A549 (cell line): ENCODE data around the gene TMEM80. TPM values are rescaled to one million over a fixed set of nuclear protein-coding genes. Genes with fewer than 3 reads are reported as not detected.

Experiments
- ATAC-seq, 2 experiments: fragments of 200-7000 bp in 1 of 2; fragments of >200 bp in 1 of 2; cut with Nextera tagmentation in 1 of 2; cut with Tn5 transposase in 1 of 2; 3 replicates each; pipeline versions ENCODE4 v1.8.0 to v1.9.1; 2018 to 2020; ENCODE audit warnings: mild to moderate bottlenecking in 1 of 2, moderate library complexity in 1 of 2
- CTCF ChIA-PET: fragments of 300-600 bp; sonication (Branson Sonifier 250); formaldehyde crosslinking; extraction: SDS; loops from one replicate; lab custom pipeline; 2021; ENCODE audit warnings: antibody characterized with exemption, inconsistent platforms; lab: Yijun Ruan, JAX
- POLR2A ChIA-PET: fragments of 350-600 bp; formaldehyde crosslinking; extraction: SDS; loops from one replicate; lab custom pipeline; 2021; ENCODE audit warnings: antibody characterized with exemption, inconsistent platforms; lab: Yijun Ruan, JAX
- DNase-seq, 2 experiments: peaks; one replicate each; pipeline versions ENCODE4 v3.0.0 to v3.0.0-alpha.2; 2011 to 2016; ENCODE audit warnings: low read depth in 1 of 2, low spot score in 1 of 2
- FAIRE-seq: peaks from 2 replicates; lab custom pipeline; 2011; peaks lifted over from hg19 to GRCh38; lab: Jason Lieb, UNC
- H3K27ac ChIP-seq, 2 experiments: fragments of >200 bp; sonication (Bioruptor Twin); formaldehyde crosslinking; 3 replicates each; pipeline ENCODE4 v1.5.1; 2016 to 2017
- H3K4me1 ChIP-seq: fragments of >200 bp; sonication (Bioruptor Twin); formaldehyde crosslinking; 3 replicates; pipeline ENCODE4 v1.6.1; 2016
- H3K4me2 ChIP-seq: fragments of >200 bp; sonication (Bioruptor Twin); formaldehyde crosslinking; 3 replicates; pipeline ENCODE4 v1.6.1; 2016
- H3K4me3 ChIP-seq: fragments of >200 bp; sonication (Bioruptor Twin); formaldehyde crosslinking; 3 replicates; pipeline ENCODE4 v1.5.1; 2016
- H3K9me3 ChIP-seq: fragments of >200 bp; sonication (Bioruptor Twin); formaldehyde crosslinking; 3 replicates; pipeline ENCODE4 v1.6.1; 2016
- ATOH8 ChIP-seq: fragments of 250-450 bp; sonication (Bioruptor Pico); IDR thresholded peaks from 2 replicates; pipeline ENCODE4 v1.5.0; 2020; ENCODE audit warnings: low read depth, mild to moderate bottlenecking, moderate library complexity
- CHD4 ChIP-seq: fragments of 200-600 bp; sonication (generic); IDR thresholded peaks from 2 replicates; pipeline ENCODE4 v1.6.1; 2016; ENCODE audit warnings: antibody characterized with exemption, mild to moderate bottlenecking, borderline replicate concordance
- E2F6 ChIP-seq: IDR thresholded peaks from 2 replicates; pipeline ENCODE4 v1.6.1; 2012; ENCODE audit warnings: low read depth, borderline replicate concordance
- EHF ChIP-seq: fragments of 250-450 bp; sonication (Bioruptor Pico); IDR thresholded peaks from 2 replicates; pipeline ENCODE4 v1.5.0; 2020; ENCODE audit warnings: mild to moderate bottlenecking
- ESRRA ChIP-seq: fragments of 150-350 bp; IDR thresholded peaks from 2 replicates; pipeline ENCODE4 v1.6.1; 2014; ENCODE audit warnings: mild to moderate bottlenecking, low read length, borderline replicate concordance
- FOSL2 ChIP-seq, 2 experiments: fragments of 450-650 bp in 1 of 2; fragments of >200 bp in 1 of 2; sonication (Bioruptor Twin) in 1 of 2; formaldehyde crosslinking; IDR thresholded peaks; 2 replicates each; pipeline versions ENCODE4 v1.5.0 to v1.6.1; 2016 to 2020; ENCODE audit warnings: mild to moderate bottlenecking in 1 of 2, moderate library complexity in 1 of 2
- FOXS1 ChIP-seq: fragments of 250-450 bp; sonication (Bioruptor Pico); IDR thresholded peaks from 2 replicates; pipeline ENCODE4 v1.5.0; 2020; ENCODE audit warnings: mild to moderate bottlenecking, moderate library complexity
- GATA3 ChIP-seq: IDR thresholded peaks from 2 replicates; pipeline ENCODE4 v1.6.1; 2012; ENCODE audit warnings: borderline replicate concordance
- JUN ChIP-seq, 2 experiments: fragments of >200 bp; sonication (Bioruptor Twin); formaldehyde crosslinking; IDR thresholded peaks; 2 replicates in 1 of 2; 3 replicates in 1 of 2; pipeline ENCODE4 v1.6.1; 2016 to 2017
- JUNB ChIP-seq: fragments of >200 bp; sonication (Bioruptor Twin); formaldehyde crosslinking; IDR thresholded peaks from 2 replicates; pipeline ENCODE4 v1.6.1; 2016
- KDM1A ChIP-seq: fragments of 200-600 bp; sonication (generic); IDR thresholded peaks from 2 replicates; pipeline ENCODE4 v1.6.1; 2016; ENCODE audit warnings: low read depth, mild to moderate bottlenecking
- MAX ChIP-seq: IDR thresholded peaks from 2 replicates; pipeline ENCODE4 v1.6.1; 2012
- MAZ ChIP-seq: fragments of 150-350 bp; IDR thresholded peaks from 2 replicates; pipeline ENCODE4 v1.6.1; 2014; ENCODE audit warnings: antibody characterized with exemption, low read depth, low read length, borderline replicate concordance
- MYC ChIP-seq: IDR thresholded peaks from 2 replicates; pipeline ENCODE4 v1.6.1; 2012; ENCODE audit warnings: mild to moderate bottlenecking, inconsistent platforms, low read length, improper control_type of control experiment, borderline replicate concordance
- NFE2L2 ChIP-seq: fragments of 150-350 bp; conservative IDR thresholded peaks from 2 replicates; pipeline ENCODE4 v1.6.1; 2014; ENCODE audit warnings: low read length
- NPAS2 ChIP-seq: fragments of 250-450 bp; sonication (Bioruptor Pico); IDR thresholded peaks from 2 replicates; pipeline ENCODE4 v1.8.0; 2022; ENCODE audit warnings: mild to moderate bottlenecking, moderate library complexity, borderline replicate concordance
- PHF8 ChIP-seq: fragments of 200-600 bp; sonication (generic); IDR thresholded peaks from 2 replicates; pipeline ENCODE4 v1.6.1; 2016; ENCODE audit warnings: low read depth, mild to moderate bottlenecking, antibody characterized with exemption, moderate library complexity, borderline replicate concordance
- RARB ChIP-seq: fragments of 250-450 bp; sonication (Bioruptor Pico); IDR thresholded peaks from 2 replicates; pipeline ENCODE4 v1.8.0; 2021; ENCODE audit warnings: mild to moderate bottlenecking, moderate library complexity
- RFX5 ChIP-seq: fragments of 450-650 bp; IDR thresholded peaks from 2 replicates; pipeline ENCODE4 v1.7.1; 2014; ENCODE audit warnings: antibody characterized with exemption, mild to moderate bottlenecking, moderate library complexity
- SMC3 ChIP-seq: fragments of >200 bp; sonication (Bioruptor Twin); formaldehyde crosslinking; IDR thresholded peaks from 3 replicates; pipeline ENCODE4 v1.6.1; 2018; ENCODE audit warnings: inconsistent platforms
- TFCP2L1 ChIP-seq: fragments of 250-450 bp; sonication (Bioruptor Pico); IDR thresholded peaks from 2 replicates; pipeline ENCODE4 v1.5.0; 2021; ENCODE audit warnings: mild to moderate bottlenecking
- ZC3H11A ChIP-seq: fragments of 450-650 bp; IDR thresholded peaks from 2 replicates; pipeline ENCODE4 v1.6.1; 2014; ENCODE audit warnings: antibody characterized with exemption, mild to moderate bottlenecking
- ZFP36 ChIP-seq: fragments of 450-650 bp; IDR thresholded peaks from 2 replicates; pipeline ENCODE4 v1.6.1; 2014; ENCODE audit warnings: borderline replicate concordance; ENCODE audit not compliant: partially characterized antibody
- WGBS: methylation state at CpG from one replicate; pipeline ENCODE4 v1.1.6; 2017; ENCODE audit errors: missing lambda C conversion rate; 5-methylcytosine and 5-hydroxymethylcytosine counted together
- polyA plus RNA-seq, 4 experiments: library from polyadenylated mRNA; depleted of rRNA in 3 of 4; stranded (reverse); fragments of >200 nt; fragmentation: RNase III in 1 of 4; extraction: RNeasy Plus Mini Kit Qiagen cat#74134 plus additional on column Dnase treatment in 1 of 4; gene quantifications; 2 replicates in 3 of 4; 3 replicates in 1 of 4; pipeline ENCODE4 v1.2.3, GENCODE V29; 2011 to 2017
- TF ChIP-seq, protein P1 (sequence below): fragments of 200-600 bp; sonication (generic); IDR thresholded peaks from 2 replicates; pipeline ENCODE4 v1.6.1; 2016; ENCODE audit warnings: antibody characterized with exemption, mild to moderate bottlenecking, moderate library complexity

Gene TMEM80
- polyA plus RNA-seq, 2 of the 4 experiments (the other 2 are of a cell fraction) = 10.8 to 15.2 TPM

DNA sequence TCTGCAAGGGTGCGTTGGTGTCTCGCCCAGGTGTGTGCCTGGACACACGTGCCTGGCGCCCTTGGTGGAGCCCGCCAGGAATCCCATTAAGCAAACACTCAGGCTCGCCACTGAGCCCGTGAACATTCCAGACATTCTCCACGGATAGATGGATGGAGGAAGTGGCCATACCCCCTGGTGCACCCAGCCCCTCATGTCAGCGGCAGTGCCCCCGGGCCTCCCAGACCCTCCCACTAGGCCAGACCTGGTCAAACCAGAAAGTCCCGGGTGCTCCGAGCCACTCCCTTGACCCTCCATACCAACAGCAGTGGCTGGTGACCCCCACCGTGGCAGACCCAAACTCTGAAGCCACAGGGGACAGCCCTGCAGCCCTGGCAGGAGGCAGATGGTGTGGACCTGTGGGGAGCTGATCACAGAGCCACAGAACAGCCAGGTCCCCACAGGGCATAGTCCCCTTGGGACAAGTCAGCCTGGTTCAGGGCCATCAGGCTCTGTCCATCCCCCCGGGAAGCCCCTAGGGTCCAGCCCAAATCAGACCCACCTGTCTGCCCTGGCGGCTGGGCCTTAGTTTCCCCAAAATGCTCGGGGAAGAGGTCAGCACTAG, 12.3 kb downstream of the TMEM80 start:
- WGBS = 22% methylated on average over 6 of the region's 16 CpGs
- no peak for FAIRE-seq
- POLR2A ChIA-PET = interaction anchor here (3.5 kb wide), 1 partner anchor 12 kb away, joined by 41 read pairs; the partner anchor contains the start of genes DEAF1 and TMEM80
- TF ChIP-seq ZFP36 (no peak), MAZ (no peak), FOXS1 (CRISPR knock-in tag) (no peak), NFE2L2 (no peak), JUN (IDR thresholded peaks at IDR 0.05) (no peak), MAX (peak; percentile 81; the same call in 1 of the 2 replicates), E2F6 (0 out of 2 replicates have a peak, but pooled peaks have one; percentile 45)
- TF ChIP-seq, all 56 proteins: peak for 2
- CTCF ChIA-PET = interaction anchor here (1.5 to 26.0 kb wide), 3 partner anchors 12 to 154 kb away, joined by 3 to 599 read pairs (median 44); partner anchors contain the start of genes DEAF1 and TMEM80
- ATAC-seq (no peak), DNase-seq (no peak)
- Histone ChIP-seq H3K4me3 (peak overlapping the region; percentile 97), H3K4me1 (peaks cover 73% of the 10 kb centered on the region), H3K4me2 (peak overlapping the region; percentile 100), H3K27ac (peak overlapping the region; percentile 91 to 99), H3K9me3 (no peaks in the 10 kb centered on the region)

- CTCF ChIA-PET = interaction anchor here (4.9 to 26.0 kb wide), 2 partner anchors 13 to 16 kb away, joined by 44 to 599 read pairs; partner anchors contain the start of genes DEAF1 and TMEM80
- no peak for FAIRE-seq
- H3K4me1 ChIP-seq = peaks cover 74% of the 10 kb centered on the region
- 86% methylated on average over 6 of the region's 7 CpGs for WGBS
- DNase-seq = no peak
- peak overlapping the region; percentile 97; the same call in 1 of the 3 replicates for H3K4me3 ChIP-seq
- POLR2A ChIA-PET = interaction anchor here (0.9 kb wide), 1 partner anchor 13 kb away, joined by 3 read pairs; the partner anchor contains the start of gene TMEM80
- peak overlapping the region; percentile 91 to 99 for H3K27ac ChIP-seq
- H3K4me2 ChIP-seq = peak overlapping the region; percentile 100
- no peak for TF ChIP-seq KDM1A
- TF ChIP-seq ATOH8 (CRISPR knock-in tag) = no peak
- no peak for TF ChIP-seq NPAS2 (CRISPR knock-in tag)
- TF ChIP-seq, protein P1, sequence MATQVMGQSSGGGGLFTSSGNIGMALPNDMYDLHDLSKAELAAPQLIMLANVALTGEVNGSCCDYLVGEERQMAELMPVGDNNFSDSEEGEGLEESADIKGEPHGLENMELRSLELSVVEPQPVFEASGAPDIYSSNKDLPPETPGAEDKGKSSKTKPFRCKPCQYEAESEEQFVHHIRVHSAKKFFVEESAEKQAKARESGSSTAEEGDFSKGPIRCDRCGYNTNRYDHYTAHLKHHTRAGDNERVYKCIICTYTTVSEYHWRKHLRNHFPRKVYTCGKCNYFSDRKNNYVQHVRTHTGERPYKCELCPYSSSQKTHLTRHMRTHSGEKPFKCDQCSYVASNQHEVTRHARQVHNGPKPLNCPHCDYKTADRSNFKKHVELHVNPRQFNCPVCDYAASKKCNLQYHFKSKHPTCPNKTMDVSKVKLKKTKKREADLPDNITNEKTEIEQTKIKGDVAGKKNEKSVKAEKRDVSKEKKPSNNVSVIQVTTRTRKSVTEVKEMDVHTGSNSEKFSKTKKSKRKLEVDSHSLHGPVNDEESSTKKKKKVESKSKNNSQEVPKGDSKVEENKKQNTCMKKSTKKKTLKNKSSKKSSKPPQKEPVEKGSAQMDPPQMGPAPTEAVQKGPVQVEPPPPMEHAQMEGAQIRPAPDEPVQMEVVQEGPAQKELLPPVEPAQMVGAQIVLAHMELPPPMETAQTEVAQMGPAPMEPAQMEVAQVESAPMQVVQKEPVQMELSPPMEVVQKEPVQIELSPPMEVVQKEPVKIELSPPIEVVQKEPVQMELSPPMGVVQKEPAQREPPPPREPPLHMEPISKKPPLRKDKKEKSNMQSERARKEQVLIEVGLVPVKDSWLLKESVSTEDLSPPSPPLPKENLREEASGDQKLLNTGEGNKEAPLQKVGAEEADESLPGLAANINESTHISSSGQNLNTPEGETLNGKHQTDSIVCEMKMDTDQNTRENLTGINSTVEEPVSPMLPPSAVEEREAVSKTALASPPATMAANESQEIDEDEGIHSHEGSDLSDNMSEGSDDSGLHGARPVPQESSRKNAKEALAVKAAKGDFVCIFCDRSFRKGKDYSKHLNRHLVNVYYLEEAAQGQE = no peak
- TF ChIP-seq SMC3 = no peak
- TF ChIP-seq, all 56 proteins: peak for 0
- no peak for ATAC-seq
- H3K9me3 ChIP-seq = no peaks in the 10 kb centered on the region
Measured at GRCh38 chr11:708511-708910, 12.9 kb downstream of the TMEM80 start.

DNA sequence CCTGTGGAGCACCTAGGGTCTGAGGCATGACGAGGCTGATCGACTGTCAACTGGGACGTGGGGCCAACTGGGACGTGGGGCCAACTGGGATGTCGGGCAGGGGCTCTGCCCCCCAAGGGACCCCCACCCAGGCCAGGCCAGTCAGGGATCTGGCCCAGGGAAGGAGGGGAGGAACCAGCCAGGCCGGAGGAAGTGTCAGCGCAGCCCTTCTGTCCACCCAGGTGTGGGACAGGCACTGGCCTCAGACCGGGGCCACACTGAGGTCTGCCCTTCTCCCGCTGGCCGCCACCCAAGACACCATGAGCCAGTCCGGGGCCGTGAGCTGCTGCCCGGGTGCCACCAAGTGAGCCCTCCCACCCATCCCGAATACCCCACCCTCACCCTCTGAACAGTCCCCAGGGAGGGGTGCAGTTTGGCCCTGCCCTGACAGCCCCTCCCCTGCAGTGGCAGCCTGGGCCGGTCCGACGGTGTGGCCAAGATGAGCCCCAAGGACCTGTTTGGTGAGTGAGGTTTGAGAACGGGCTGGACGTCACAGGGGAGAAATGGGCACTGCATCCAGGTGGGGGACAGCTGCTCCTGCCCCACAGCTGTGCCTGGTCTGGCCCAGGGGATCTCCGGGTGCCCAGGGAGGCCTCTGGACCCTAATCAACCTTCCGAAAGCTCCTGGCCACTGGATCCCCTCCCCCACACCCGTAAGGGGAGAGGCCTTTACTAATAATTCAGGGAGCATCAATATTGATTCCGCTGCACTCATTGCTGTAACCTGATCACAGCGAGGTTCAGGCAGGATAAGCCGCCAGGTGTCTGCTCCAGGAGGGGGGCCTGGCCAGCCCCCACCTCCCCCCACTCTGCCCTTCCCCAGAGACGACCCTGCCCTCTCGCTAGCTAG, 13.7 kb downstream of the TMEM80 start:
- Histone ChIP-seq H3K4me2 (peak overlapping the region; percentile 22; the same call in 2 of the 3 replicates), H3K27ac (peak overlapping the region; percentile 91 to 99; a peak in 5 of 6 replicates), H3K4me1 (peaks cover 73% of the 10 kb centered on the region), H3K9me3 (no peaks in the 10 kb centered on the region), H3K4me3 (no peak overlapping the region)
- 80% methylated on average over 12 of the region's 27 CpGs for WGBS
- ATAC-seq = no peak
- POLR2A ChIA-PET = interaction anchor here (0.9 kb wide), 1 partner anchor 14 kb away, joined by 3 read pairs; the partner anchor contains the start of gene TMEM80
- FAIRE-seq = no peak
- no peak for TF ChIP-seq JUN (IDR thresholded peaks at IDR 0.05)
- TF ChIP-seq PHF8 = no peak
- TF ChIP-seq TFCP2L1 (CRISPR knock-in tag) = no peak
- no peak for TF ChIP-seq GATA3
- TF ChIP-seq FOSL2 (IDR thresholded peaks at IDR 0.05) = no peak
- no peak for TF ChIP-seq FOSL2 (CRISPR knock-in tag; IDR thresholded peaks at IDR 0.05)
- TF ChIP-seq EHF (CRISPR knock-in tag) = no peak
- no peak for TF ChIP-seq ZFP36
- no peak for TF ChIP-seq ZC3H11A
- TF ChIP-seq RARB (CRISPR knock-in tag) = no peak
- TF ChIP-seq CHD4 = no peak
- TF ChIP-seq RFX5 = no peak
- no peak for TF ChIP-seq MYC
- TF ChIP-seq JUNB = no peak
- TF ChIP-seq MAZ = no peak
- TF ChIP-seq ESRRA = no peak
- CTCF ChIA-PET = interaction anchor here (1.5 to 26.0 kb wide), 2 partner anchors 12 to 15 kb away, joined by 4 to 599 read pairs; no protein-coding TSS in a partner anchor
- DNase-seq = no peak
